Upper lobe of right lung (tissue), 1 donor: Measurements from ENCODE around the gene DMD. TPM values are rescaled to one million over a fixed set of nuclear protein-coding genes. Genes with fewer than 3 reads are reported as not detected.

Experiments used
- ATAC-seq: fragments of 200-7000 bp; cut with Tn5 transposase; one replicate; pipeline ENCODE4 v1.9.1; 2020; ENCODE audit warnings: mild to moderate bottlenecking, moderate library complexity
- DNase-seq: peaks from one replicate; pipeline ENCODE4 v3.0.0-alpha.2; 2020
- H3K27ac ChIP-seq: fragments of 200-600 bp; one replicate; pipeline ENCODE4 v1.8.0; 2022
- H3K27me3 ChIP-seq: fragments of 200-600 bp; one replicate; pipeline ENCODE4 v1.8.0; 2022; ENCODE audit warnings: mild to moderate bottlenecking
- H3K36me3 ChIP-seq: fragments of 200-600 bp; one replicate; pipeline ENCODE4 v1.8.0; 2022
- H3K4me1 ChIP-seq: fragments of 200-600 bp; one replicate; pipeline ENCODE4 v1.8.0; 2022
- H3K4me3 ChIP-seq: fragments of 200-600 bp; one replicate; pipeline ENCODE4 v1.8.0; 2022; ENCODE audit warnings: mild to moderate bottlenecking
- H3K9me3 ChIP-seq: fragments of 200-600 bp; one replicate; pipeline ENCODE4 v1.8.0; 2022
- CTCF ChIP-seq: fragments of 200-600 bp; IDR thresholded peaks from one replicate; pipeline ENCODE4 v1.8.0; 2022; ENCODE audit warnings: antibody characterized with exemption
- intact Hi-C: fragments of 100-400 bp; cut with DNase I; formaldehyde crosslinking; loops from one replicate; pipeline ENCODE4 v1.11.0; 2022
- total RNA-seq: library from RNA; stranded (reverse); fragmentation: NEBNext Ultra II Directional; extraction: Animal tissue kit (Norgen Biotek cat#: 25700); gene quantifications from one replicate; pipeline ENCODE4 v1.2.1, GENCODE V29; 2021
- donor health status: DM: no; HTN: yes; CAD: no; lungs with severe emphysema.

The DMD gene
- total RNA-seq, 1 donor from 2014 or later: 24.7 TPM

GRCh38 chrX:31704938-31705337 lies 1506.4 kb downstream of the DMD start:
- DNase-seq: no peak
- no peaks in the 10 kb centered on the region for H3K36me3 ChIP-seq
- no peak overlapping the region for H3K4me3 ChIP-seq
- intact Hi-C loops: no loop called here
- H3K27me3 ChIP-seq: no peaks in the 10 kb centered on the region
- H3K4me1 ChIP-seq: no peaks in the 10 kb centered on the region
- TF ChIP-seq CTCF: no peak
- no peak for ATAC-seq
- H3K9me3 ChIP-seq: no peaks in the 10 kb centered on the region
- no peak overlapping the region for H3K27ac ChIP-seq

- ATAC-seq: no peak
- DNase-seq: no peak
- H3K27ac ChIP-seq: no peak overlapping the region
- H3K27me3 ChIP-seq: no peaks in the 10 kb centered on the region
- intact Hi-C loops: no loop called here
- no peak for TF ChIP-seq CTCF
- H3K4me1 ChIP-seq: no peaks in the 10 kb centered on the region
- no peaks in the 10 kb centered on the region for H3K36me3 ChIP-seq
- no peaks in the 10 kb centered on the region for H3K9me3 ChIP-seq
- no peak overlapping the region for H3K4me3 ChIP-seq
Observed at GRCh38 chrX:31702222-31702621, 1509.1 kb downstream of the DMD start.

- ATAC-seq: no peak
- H3K4me1 ChIP-seq: no peaks in the 10 kb centered on the region
- no peak for TF ChIP-seq CTCF
- no peaks in the 10 kb centered on the region for H3K9me3 ChIP-seq
- no peak for DNase-seq
- intact Hi-C loops: no loop called here
- H3K4me3 ChIP-seq: no peak overlapping the region
- no peak overlapping the region for H3K27ac ChIP-seq
- H3K27me3 ChIP-seq: no peaks in the 10 kb centered on the region
- H3K36me3 ChIP-seq: no peaks in the 10 kb centered on the region
Observed at GRCh38 chrX:31697294-31697916, 1513.9 kb downstream of the DMD start.

- Histone ChIP-seq H3K4me1 (no peaks in the 10 kb centered on the region), H3K36me3 (no peaks in the 10 kb centered on the region), H3K9me3 (no peaks in the 10 kb centered on the region), H3K4me3 (no peak overlapping the region), H3K27ac (no peak overlapping the region), H3K27me3 (no peaks in the 10 kb centered on the region)
- intact Hi-C loops: no loop called here
- DNase-seq: no peak
- ATAC-seq: no peak
- no peak for TF ChIP-seq CTCF
Observed at GRCh38 chrX:31679861-31680260, 1531.5 kb downstream of the DMD start.

DNA sequence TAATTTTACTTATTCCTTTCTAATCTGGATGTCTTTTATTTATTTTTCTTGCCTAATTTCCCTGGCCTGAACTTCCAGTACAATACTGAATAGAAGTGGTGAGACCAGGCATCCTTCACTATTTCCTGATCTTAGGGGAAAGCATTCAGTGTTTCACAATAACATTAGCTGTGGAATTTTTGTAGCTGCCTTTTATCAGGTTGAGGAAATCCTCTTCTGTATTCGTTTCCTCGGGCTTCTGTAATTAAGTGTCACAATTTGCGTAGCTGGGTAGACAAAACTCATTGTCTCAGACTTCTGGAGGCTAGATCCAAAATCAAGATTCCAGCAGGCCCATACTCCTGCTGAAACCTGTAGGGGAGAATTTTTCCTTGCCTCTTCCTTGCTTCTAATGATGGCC lies 1541.1 kb downstream of the DMD start:
- TF ChIP-seq CTCF: no peak
- Histone ChIP-seq H3K36me3 (no peaks in the 10 kb centered on the region), H3K4me1 (no peaks in the 10 kb centered on the region), H3K4me3 (no peak overlapping the region), H3K27ac (no peak overlapping the region), H3K9me3 (no peaks in the 10 kb centered on the region), H3K27me3 (no peaks in the 10 kb centered on the region)
- intact Hi-C loops: no loop called here
- DNase-seq: no peak
- no peak for ATAC-seq

- intact Hi-C loops: no loop called here
- no peaks in the 10 kb centered on the region for H3K36me3 ChIP-seq
- H3K27ac ChIP-seq: no peak overlapping the region
- H3K9me3 ChIP-seq: no peaks in the 10 kb centered on the region
- H3K4me1 ChIP-seq: no peaks in the 10 kb centered on the region
- no peak for TF ChIP-seq CTCF
- no peak for DNase-seq
- no peaks in the 10 kb centered on the region for H3K27me3 ChIP-seq
- no peak for ATAC-seq
- H3K4me3 ChIP-seq: no peak overlapping the region
Observed at GRCh38 chrX:31665454-31665853, 1545.9 kb downstream of the DMD start.
